ENCODE measurements around the gene KLHL14. TPM values are rescaled to one million over a fixed set of nuclear protein-coding genes. Genes with fewer than 3 reads are reported as not detected.

KLHL14 gene
- total RNA-seq, 1 donor = not detected

DNA sequence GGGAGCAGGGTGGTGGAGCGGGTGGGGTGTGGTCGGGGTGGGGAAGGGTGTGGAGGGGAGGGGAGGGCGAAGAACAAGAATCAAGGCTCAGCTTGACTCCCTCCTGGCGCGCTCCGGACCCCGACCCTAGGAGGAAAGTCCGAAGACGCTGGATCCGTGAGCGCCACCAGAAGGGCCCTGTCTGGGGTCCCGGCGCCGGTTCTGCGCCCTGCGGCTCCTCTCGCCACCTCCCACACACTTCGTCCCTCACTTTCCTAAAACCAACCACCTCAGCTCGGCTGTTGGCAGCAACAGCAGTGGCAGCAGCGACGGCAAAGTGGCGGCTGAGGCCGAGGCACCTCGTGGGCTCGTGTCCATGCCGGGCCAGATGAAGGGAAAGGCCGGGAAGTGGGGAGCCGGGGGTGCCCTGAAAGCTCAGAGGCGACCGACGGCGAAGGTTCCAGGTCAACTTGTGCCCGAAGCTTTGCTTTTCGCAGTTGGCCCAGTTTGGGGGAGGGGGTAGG is 2.1 kb downstream of the KLHL14 start:
- TF ChIP-seq, protein P1, sequence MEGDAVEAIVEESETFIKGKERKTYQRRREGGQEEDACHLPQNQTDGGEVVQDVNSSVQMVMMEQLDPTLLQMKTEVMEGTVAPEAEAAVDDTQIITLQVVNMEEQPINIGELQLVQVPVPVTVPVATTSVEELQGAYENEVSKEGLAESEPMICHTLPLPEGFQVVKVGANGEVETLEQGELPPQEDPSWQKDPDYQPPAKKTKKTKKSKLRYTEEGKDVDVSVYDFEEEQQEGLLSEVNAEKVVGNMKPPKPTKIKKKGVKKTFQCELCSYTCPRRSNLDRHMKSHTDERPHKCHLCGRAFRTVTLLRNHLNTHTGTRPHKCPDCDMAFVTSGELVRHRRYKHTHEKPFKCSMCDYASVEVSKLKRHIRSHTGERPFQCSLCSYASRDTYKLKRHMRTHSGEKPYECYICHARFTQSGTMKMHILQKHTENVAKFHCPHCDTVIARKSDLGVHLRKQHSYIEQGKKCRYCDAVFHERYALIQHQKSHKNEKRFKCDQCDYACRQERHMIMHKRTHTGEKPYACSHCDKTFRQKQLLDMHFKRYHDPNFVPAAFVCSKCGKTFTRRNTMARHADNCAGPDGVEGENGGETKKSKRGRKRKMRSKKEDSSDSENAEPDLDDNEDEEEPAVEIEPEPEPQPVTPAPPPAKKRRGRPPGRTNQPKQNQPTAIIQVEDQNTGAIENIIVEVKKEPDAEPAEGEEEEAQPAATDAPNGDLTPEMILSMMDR (IDR thresholded peaks at IDR 0.05; ENCODE audit: insufficient read depth, low read length) = no peak
- H3K4me3 ChIP-seq (ENCODE audit: low read depth, low read length) = no peak overlapping the region

DNA sequence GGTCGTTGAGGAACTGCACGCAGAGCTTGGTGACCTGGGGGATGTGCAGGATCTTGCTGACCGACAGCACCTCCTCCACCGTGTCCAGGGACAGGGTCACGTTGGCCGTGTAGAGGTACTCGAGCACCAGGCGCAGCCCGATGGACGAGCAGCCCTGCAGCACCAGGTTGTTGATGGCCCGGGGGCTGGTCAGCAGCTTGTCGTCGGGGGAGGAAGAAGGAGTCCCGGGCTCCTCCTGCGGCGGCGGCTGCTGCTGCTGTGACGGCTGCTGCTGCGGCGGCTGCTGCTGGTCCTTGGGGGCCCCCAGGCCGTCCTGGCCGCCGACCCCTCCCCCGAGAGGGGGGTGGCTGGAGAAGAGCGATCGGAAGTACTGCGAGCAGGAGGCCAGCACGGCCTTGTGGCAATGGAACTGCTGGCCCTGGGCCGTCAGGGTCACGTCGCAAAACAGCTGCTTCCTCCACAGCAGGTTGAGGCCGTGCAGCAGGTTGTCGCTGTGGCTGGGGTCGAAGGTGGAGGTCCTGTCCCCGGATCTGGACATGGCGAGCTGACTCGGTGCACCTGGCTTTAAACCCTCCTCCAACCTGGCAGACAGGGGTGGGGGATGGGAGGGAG is 2.7 kb downstream of the KLHL14 start:
- DNase-seq (ENCODE audit: low read depth) = no peak

More for the DNA sequence above, 2.1 kb downstream of the KLHL14 start:
- DNase-seq (ENCODE audit: low read depth) = no peak

DNA sequence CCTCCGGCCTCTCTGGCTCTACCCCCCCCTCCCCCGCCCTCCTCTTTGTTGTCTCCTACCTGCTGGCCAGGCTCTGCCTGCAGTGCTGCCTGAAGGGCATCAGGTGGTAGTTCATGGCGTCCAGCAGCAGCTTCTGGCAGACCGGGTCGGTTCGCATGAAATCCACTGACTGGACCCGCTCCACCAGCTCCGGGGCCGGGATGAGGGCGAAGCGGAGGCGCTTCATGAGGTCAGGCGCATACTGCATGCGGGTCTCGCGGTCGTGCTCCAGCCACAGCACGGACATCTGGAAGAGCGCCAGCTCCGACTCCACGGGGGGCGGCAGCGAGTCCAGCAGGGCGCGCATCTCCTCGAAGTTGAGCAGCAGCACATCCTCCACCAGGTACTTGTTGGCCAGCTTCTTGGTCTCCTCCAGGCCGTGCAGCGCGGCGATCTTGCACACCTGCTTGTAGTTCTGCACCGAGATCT is 3.2 kb downstream of the KLHL14 start:
- no peak for DNase-seq (ENCODE audit: low read depth)
- TF ChIP-seq, protein P1 (IDR thresholded peaks at IDR 0.05; ENCODE audit: insufficient read depth, low read length) = no peak
- no peak overlapping the region for H3K4me3 ChIP-seq (ENCODE audit: low read depth, low read length)

More for the DNA sequence above, 2.7 kb downstream of the KLHL14 start:
- TF ChIP-seq, protein P1 (IDR thresholded peaks at IDR 0.05; ENCODE audit: insufficient read depth, low read length) = no peak
- H3K4me3 ChIP-seq (ENCODE audit: low read depth, low read length) = no peak overlapping the region

DNA sequence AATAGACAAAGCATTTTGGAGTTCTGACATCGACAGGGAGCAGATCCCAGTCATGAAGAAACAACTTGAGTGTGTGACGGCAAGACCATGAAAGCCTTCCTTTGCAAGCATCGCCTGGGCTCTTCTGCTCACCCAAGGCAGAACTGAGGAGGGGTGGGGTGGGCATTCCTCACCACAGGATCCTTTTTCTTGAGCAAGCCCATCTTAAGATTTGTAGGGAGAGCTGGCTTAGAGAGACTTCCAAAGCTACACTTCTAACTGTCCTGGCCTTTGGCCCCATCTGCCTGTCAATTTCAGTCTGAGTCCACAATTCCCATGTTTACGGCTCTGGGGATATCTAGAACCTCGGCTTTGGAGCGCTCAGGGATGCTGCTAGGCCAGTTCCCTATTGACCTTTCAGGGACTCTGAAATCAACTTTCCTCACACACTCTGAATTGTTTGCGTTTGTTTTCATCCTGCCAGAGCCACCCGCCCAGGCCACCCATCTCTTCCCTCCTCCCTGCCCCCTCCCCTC is 3.7 kb downstream of the KLHL14 start:
- TF ChIP-seq, protein P1 (IDR thresholded peaks at IDR 0.05; ENCODE audit: insufficient read depth, low read length) = no peak
- no peak for DNase-seq (ENCODE audit: low read depth)
- no peak overlapping the region for H3K4me3 ChIP-seq (ENCODE audit: low read depth, low read length)

DNA sequence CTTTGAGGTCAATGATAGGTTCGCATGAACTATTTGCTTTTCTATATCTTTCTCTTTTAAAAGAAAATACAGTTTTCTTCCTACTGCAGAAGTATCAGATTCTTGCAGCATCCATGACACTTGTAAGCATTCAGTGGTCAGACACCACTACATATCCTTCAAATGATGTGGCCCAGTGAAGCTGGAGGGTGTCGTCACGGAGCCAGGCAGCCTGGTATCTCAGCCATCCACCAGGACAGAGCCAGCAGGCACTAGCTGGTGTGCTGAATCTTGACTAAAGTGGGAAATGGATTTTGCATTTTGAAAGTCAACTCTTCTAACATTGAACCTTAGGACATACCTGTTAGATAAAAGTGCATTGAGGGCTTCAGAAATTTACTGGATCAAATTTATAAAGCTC is 5.4 kb downstream of the KLHL14 start:
- no peak for DNase-seq (ENCODE audit: low read depth)
- no peak overlapping the region for H3K4me3 ChIP-seq (ENCODE audit: low read depth, low read length)
- TF ChIP-seq, protein P1 (IDR thresholded peaks at IDR 0.05; ENCODE audit: insufficient read depth, low read length) = no peak

DNA sequence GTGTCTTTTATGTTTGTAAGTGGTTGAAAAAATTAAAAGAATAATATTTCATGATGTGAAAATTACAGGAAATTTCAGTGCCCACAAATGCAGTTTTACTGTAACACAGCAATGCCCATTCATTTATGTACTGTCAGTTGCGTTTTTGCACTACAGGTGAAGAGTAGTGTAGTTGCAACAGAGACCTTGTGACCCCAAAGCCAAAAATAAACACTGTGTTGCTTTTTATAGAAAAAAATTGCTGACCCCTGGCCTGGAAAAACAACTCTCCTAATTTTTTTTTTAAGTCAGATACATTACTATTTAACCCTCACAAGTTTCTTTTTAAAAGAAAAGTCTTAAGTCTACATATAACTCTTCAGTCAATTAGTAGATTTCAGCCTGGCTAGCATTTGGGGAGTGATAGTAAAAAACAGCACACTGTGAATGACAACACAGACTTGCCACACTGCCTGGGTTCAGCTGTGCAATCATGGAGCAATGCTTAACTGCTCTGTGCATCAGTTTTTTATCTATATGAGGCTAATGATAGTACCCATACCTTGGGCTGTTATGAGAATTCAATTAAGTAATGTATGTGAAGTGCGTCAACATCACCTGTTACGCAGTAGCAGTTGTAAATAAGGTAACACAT is 8.1 kb downstream of the KLHL14 start:
- H3K4me3 ChIP-seq (ENCODE audit: low read depth, low read length) = no peak overlapping the region
- DNase-seq (ENCODE audit: low read depth) = no peak
- TF ChIP-seq, protein P1 (IDR thresholded peaks at IDR 0.05; ENCODE audit: insufficient read depth, low read length) = no peak
